Measurements from ENCODE around the gene PGRMC1.
A peak's percentile ranks its signal among the peaks of the same experiment; 100 is the strongest.
"Not testable (repeated sequence)": the region's sequence is repeated elsewhere in the genome, so short reads cannot be mapped to it uniquely, and the experiment has no call there.

Gene PGRMC1

DNA sequence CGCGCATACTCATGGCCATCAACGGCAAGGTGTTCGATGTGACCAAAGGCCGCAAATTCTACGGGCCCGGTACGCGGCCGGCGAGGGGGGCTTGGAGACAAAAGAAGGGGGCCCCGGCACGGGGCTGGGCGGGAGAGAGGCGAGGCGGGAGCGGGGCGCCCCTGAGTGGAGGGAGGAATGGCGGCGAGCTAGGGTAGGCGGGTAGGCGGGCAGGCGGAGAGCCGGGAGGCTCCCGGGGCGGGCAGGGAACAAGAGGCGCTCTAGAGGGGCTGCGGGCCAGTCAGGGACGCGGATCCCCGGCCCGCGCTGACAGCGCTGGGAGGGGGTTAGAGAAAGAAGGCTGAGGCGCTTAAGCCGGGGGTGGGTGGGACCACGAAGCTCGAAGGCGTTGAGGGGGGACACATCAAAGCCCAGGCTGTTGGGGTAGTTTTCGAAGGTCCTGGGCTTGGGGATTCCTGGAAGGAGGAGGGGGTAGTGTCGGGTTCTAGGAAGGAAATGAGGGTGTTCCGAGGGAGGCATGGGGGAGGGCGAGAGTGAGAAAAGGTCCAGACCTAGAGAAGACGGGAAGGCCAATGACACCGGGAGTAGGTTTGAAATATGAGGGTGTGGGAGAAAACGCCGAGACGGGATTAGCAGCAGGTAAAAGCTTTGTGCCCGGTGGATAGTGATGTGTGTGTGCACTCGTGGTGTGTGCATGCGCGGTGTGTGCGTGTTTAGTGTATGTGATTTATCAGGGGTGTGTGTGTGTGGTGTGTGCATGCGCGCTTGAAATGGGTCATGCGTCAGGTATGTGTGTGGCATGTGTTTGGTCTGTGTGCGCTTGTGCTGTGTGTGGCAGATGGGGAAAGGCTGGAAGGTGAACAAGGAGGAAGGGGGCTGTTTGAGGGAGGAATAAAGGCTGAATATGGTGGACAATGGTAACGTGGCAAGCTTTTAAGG, 807 bp downstream of the PGRMC1 start:
- peak; percentile 22 for DNase-seq

DNA sequence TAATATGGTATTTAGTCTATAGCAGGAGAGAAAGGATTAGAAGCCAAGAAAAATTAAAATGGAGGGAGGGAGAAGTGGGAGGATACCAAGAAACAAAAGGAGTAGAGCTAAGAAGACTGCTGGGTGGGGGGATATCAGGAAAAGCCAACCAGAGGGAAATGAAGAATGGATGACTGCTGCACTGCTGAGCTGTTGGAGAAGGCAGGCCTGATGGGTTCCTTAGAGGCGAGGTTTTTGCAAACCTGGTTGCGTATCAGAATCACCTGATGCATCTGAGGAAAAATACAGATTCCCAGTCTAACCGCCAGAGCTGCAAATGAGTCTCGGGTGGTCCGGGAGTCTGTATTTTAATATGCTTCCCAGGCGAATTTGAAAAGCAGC, 1.5 kb downstream of the PGRMC1 start:
- DNase-seq, result no peak

DNA sequence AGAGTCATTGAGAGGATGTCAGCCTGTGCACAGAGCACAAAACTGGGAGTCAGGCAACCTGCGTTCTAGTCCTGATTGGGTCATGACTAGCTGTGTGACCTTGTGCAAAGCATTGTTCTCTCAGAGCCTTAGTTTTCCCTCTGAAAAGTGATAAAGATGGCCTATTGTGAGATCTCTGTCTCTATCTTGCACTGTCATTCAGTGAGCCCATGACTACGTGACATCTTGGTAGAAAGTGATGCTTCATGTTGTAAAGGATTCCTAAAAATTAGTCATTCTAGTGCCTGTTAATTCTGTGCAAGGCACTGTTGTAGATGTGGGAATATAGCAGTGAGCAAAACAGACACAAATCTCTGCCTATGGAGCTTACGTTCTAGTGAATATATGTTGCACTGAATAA, 2.5 kb downstream of the PGRMC1 start:
- DNase-seq, result peak; percentile 11

DNA sequence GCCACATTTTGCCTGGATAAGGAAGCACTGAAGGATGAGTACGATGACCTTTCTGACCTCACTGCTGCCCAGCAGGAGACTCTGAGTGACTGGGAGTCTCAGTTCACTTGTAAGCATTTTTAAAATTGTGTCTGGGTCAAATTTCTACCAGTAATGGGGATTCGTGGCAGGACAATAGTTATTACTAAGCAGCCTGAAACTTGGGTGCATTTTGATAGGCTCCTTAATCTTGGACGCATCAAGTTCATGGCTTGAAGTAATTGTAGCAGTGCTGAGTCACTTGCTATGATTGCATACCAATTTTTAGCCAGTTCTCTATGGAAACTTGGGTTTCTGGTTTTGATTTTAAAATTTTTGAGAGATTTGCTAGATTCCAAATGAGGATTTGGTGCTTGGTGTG, 4.3 kb downstream of the PGRMC1 start:
- no peak for DNase-seq

DNA sequence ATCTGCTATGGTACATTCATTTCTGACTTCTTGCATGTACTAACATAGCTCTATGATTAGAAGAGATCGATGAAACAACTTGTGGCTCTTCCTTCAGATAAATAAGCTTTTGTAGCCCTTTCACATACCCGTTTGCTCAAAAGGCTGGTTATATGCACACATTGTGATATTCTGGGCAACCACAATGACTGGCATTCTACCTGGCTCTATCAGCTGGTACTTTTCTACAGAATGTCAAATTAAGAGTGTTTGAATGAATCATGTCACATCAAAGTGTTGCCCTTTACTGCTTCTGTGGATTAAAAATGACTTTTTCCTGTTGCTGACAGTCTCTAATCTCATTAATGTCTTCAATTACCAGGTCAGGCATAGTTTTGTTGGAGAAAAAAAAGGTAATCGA, 11.6 kb downstream of the PGRMC1 start:
- DNase-seq, result no peak

DNA sequence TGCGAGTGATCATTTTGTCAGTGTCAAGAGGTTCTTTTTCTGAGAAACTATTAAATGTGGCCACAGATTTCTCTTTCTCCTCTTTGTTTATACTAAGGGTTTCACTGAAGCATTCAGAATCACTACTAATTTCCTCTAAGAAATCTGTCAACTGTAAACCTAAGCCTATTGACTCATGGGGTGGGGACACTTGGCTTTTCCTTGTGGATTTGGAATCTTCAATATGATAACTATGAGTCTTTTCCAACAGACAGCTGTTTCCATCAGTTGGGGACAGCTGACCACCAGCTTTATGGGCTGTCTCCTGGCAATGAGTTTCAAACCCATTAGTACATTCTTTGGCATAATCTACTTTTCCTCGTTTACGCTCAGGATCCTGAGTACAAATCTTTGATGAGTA, 13.8 kb downstream of the PGRMC1 start:
- DNase-seq, result no peak

DNA sequence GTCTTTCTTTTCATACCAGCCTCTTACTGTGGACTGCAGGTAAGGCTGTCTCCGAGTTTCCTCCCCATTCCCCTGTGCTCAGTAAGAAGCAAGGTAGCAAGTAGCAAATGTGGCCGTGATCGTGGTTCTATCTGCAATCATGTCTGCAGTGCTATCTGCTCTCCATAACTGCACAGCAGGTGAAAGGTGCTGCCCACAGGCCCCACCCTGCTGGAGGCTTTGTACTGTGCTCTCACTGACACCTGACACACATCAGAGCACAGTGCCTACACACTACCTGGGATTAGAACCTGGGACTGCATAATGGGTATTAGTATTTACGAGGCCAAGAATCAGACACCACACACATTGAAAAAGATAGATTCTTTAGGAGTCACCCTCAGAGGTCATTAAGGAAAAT, 15.3 kb downstream of the PGRMC1 start:
- DNase-seq, result no peak

DNA sequence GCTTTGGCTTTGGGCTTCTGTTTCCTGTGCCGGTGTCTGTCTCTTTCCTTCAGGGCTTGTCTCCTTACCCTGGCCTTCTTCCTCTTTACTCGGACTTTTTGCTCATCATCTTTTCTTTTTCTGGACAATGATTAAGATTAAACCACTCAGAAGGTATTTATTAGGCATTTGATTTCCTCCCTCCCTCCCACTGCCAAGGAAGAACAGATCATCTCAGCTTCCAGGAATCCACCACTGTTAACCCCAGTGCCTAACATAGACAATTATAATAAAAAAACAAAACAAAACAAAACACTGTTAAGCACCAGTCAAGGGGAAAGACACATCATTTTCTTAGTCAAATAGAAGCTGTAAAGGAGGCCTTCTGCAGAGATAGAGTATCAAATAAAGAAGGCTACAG, 16.6 kb downstream of the PGRMC1 start:
- DNase-seq, result no peak

DNA sequence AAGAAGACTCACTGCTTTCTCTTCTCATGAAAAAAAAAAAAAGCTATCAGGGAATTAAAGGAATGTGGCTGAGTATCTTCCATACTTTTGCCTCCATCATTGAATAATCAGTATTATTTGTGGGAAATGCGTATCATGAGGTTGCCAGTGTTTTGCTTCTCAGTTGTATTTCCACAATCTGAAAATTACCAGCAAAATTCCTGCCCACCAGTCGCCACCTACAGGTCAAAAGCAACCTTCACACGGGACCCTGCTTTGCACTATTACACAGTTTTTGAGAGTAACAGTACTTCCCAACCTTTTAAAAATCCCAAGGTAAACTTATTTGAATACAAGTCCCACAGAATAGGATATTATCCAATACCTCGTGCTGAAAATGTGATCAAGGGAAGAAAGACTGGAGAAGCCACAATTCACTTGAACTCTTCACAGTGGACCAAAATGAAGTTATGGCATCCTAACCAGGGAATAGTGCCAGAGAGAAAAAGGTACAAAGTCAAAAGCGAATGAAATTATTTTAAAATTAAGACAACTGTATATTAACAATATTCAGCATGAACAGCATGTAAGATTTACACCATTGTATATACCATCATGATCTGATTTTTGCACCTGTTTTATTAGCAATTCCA, 30.4 kb downstream of the PGRMC1 start:
- DNase-seq, result peak; percentile 2

DNA sequence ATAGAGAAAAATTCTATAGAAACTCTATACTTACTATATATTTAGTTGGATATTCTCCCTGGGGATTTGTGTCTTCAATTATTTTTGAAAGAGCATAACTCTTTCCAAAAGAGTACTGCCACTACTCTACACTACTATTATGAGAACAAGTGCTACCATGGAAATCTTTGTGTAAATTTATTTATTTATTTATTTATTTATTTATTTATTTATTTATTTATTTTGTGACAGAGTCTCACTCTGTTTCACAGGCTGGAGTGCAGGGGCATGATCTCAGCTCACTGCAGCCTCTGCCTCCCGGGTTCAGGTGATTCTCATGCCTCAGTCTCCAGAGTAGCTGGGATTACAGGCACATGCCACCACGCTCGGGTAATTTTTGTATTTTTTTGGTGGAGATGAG, 31.0 kb downstream of the PGRMC1 start:
- not testable (repeated sequence) for DNase-seq

DNA sequence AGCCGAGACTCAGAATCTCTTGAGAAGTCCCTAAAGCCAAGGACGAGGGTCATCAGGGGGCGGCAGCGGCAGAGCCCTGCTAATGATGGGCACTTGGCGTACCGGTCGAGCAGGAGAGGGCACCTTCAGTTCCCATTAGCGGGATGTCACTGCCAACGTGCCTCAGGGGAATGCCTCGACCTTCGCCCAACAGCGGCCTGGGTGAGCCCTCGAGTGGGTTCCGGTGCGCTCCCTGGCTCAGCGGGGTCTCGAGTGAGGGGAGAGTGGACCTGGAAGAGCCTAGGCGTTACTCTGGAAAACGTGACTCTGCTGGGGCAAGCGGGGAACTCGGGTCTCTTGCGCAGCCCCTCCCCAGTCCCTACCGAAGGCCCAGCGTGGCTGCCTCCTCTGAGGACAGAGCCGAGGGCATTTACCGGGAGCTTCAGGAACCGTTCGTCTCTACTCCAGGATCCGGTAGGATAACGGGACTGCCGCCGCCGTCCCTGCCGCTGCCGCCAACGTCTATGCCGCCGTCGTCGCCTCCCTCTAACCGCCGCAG, 36.9 kb downstream of the PGRMC1 start:
- DNase-seq, result no peak

DNA sequence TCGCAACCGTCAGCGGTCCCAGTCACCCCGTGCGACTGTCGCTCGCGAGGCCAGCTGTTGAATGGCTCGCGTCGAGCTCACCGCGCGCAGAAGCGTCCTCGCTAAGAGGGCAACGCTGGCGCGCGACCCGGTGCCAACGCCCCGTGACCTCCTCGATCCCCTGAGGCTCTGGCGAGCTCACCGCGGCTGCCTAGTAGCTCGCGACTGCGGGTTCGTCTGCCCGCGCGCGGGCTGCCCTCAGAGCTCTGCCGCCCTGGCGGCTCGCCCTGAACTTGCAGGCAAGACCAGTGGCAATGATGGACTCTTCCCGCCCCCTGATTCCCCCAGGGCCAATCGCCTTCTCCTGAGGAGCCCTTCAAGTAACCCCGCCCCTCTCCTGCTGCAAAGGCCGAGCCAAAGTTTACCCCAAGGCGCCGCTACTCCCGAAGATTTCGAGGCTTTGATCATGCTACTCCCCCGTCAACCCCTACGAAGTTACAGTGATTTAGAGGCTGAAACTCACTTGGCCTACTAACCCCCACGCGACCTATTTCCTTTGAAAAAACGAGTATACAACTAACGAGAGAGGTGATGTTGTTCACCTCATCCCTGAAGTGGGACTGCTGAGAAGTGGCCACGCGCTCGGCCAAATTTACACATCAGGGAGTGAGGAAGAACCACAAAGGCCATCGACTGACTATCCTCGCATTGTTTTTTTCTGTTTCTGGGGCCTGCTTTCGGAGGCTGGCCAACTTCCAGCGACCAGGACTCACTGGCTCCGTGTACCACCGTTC, 37.5 kb downstream of the PGRMC1 start:
- peak; percentile 76 for DNase-seq

DNA sequence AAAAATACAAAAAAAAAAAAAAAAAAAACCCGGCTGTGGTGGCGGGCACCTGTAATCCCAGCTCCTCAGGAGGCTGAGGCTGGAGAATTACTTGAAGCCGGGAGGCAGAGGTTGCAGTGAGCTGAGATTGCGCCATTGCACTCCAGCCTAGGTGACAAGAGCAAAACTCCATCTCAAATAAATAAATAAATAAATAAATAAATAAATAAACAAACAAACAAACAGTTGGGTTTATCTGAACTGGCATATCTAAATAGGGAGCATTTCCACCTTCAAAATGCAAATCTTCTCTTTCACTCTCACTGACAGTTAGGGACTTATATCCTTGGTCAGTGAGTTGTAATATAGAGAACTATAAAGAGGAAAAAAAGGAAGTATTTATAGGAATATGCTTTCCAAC, 46.3 kb downstream of the PGRMC1 start:
- DNase-seq, result not testable (repeated sequence)

DNA sequence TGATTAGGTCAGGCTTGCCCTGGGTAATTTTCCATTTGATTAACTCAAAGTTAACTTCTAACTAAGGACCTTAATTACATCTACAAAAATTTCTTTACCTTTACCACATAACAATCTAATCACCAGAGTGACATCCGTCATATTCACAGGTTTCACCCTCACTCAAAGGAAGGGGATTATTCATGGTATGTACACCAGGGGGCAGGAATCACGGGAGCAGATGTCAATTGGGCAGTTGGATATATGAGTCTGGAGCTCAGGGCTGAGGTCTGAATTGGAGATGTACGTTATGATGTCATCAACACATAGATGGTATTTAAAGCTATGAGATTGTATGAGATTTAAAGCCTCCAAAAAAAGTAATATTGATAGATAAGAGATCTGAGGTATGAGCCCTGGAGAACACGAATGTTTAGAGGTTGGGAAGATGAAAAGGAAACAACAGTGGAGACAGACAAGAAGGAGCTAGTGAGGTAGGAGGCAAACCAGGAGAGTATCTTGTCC, 52.9 kb downstream of the PGRMC1 start:
- no peak for DNase-seq

DNA sequence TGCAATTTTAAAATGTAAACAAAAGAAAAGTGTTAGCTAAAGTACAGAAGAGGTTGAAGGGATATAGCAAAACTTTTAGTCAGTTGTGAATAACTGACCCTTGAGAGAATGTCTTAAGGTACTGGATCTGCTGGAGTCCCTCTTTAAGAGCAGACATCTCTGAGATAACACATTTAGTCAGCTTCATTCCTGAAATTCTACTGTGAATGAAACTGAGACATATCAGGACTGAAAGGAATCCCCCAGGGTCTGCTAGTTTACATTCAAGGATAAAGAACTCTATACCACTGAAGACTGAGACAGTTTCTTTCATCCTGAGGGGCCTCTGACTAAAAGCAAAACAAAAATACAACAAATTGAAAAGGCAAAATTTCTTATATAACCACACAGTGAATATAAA, 54.4 kb downstream of the PGRMC1 start:
- no peak for DNase-seq

DNA sequence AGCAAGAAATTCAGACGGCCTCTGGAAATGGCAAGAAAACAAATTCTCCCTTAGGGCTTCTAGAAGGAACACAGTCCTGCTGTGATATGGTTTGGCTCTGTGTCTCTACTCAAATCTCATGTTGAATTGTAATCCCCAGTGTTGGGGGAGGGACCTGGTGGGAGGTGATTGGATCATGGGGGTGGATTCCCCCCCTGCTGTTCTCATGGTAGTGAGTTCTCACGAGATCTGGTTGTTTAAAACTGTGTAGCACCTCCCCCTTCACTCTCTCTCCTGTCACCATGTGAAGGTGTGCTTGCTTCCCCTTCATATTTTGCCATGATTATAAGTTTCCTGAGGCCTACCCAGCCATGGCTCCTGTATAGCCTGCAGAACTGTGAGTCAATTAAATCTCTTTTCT, 55.2 kb downstream of the PGRMC1 start:
- not testable (repeated sequence) for DNase-seq

DNA sequence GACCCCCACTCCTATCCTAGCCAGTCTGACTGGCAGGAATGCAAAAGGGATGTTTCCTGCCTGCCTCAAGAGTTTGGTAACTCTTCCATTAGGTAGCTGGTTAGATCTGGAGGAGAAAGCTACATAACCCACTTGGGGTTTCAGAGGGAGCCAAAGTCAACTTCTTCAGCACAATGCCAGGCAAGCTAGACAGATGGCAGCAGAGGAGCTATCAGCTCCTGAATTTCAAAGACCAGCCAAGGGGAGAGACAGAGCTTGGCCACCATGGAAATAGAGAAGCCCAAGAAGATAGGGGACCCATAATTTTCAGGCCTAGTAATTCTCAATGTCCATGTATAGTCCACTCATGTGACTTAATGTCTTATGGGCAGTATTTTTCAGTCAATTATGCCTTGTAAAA, 56.4 kb downstream of the PGRMC1 start:
- peak; percentile 2 for DNase-seq

Data from hematopoietic multipotent progenitor cell treated with erythropoietin and hydrocortisone succinate and interleukin-3 and kit ligand, for 8 days (in vitro differentiated cells).